Measurements from ENCODE around the gene PEX14. TPM values are rescaled to one million over a fixed set of nuclear protein-coding genes. Genes with fewer than 3 reads are reported as not detected.

PEX14 gene
- total and polyA plus RNA-seq, 2 donors (not counting 3 experiments of a cell fraction or from before 2014, with no cell fraction given), result 19.5 to 26.5 TPM

DNA sequence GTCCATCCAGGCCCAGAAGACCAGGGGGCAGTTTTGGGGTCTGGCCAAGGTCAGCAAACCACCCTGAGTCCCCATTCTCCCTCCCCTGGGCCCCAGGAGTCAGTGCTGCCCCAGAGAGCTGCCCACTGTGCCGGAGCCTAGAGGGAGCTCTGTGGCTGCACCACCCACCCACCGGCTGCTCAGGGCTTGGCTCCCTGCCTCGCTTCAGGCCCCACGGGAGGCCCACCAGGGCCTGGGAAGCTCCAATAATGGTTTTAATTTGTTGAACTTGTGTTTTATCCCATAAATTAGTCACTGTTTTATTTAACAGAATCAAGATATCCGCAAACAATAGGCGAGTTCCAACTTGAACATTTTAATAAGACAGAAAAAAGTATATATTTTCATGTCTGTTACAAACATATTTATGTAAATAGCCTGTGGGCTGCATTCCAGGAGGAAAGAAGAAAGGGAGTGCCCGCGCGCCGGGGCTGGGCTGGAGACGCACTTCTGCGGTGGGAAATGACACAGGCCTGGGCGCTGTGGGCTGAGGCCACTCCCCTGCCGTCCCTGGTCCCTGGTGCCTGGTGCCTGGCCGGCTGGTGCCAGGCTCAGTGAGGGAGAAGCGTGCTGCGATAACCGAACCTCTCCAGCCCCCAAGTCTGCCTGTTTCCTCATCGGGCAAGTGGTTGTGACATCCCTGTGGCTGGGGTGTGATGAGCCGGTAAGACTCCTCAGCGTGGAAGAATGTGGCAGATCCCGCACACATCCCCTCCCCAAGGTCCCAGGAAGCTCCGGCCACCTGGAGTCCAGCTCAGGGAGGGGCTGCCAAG is 160.5 kb downstream of the PEX14 start:
- no peak for TF ChIP-seq JUN (IDR thresholded peaks at IDR 0.05; ENCODE audit: borderline replicate concordance, insufficient read depth, insufficient read length, low read depth)
- no peak for TF ChIP-seq EZH2 (IDR thresholded peaks at IDR 0.05; ENCODE audit: borderline replicate concordance, low read depth, low read length, severe bottlenecking)
- TF ChIP-seq POLR2A (IDR thresholded peaks at IDR 0.05; ENCODE audit: low read depth, low read length), result no peak
- TF ChIP-seq FOS (IDR thresholded peaks at IDR 0.05; ENCODE audit: borderline replicate concordance, insufficient read depth, low read length), result no peak
- TF ChIP-seq GATA2 (IDR thresholded peaks at IDR 0.05; ENCODE audit: insufficient read depth, insufficient read length, low read depth, low read length), result no peak
- dilution Hi-C loops (cut with MboI; ENCODE audit: extremely low pct_ligation_motif_present, low sequenced_read_pairs), result no loop called here

DNA sequence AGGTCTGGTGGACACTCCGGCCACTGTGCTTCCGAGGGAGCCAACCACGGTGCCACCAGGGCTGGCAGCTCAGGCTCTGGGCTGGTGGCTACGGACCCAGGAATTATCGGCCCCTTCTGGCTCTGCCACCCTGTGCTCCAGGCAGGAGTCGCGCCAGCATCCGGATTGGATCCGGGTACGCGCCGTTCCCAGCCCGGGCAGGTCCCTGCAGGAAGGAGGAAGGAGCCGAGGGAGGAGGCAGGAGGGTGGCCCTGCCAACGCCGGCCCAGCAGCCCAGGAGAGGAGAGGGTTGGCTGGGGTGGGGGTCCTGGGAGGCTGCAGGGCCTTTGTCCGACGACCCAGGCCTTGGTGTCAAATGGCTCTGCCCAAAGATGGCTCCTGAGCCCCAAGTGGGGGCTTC is 161.2 kb downstream of the PEX14 start:
- FAIRE-seq, result no peak
- ChIA-PET CTCF (interaction anchor here (0.7 kb wide), 1 partner anchor 103 kb away, joined by 3 read pairs; no protein-coding TSS in a partner anchor), POLR2A (no interaction called here)
- H3K9ac ChIP-seq (replicated peaks; ENCODE audit: extremely low read depth, insufficient read depth, low read length), result no peak overlapping the region
- no peaks in the 10 kb centered on the region for H3K36me3 ChIP-seq (ENCODE audit: control insufficient read depth in 2 of 2, extremely low read depth in 1 of 2, insufficient read depth in 2 of 2, low read length in 2 of 2)
- no peaks in the 10 kb centered on the region for H3K9me3 ChIP-seq (replicated peaks; ENCODE audit: control insufficient read depth, insufficient read depth, low read length)
- no peak overlapping the region for H2AFZ ChIP-seq (ENCODE audit: low read depth, low read length)
- peaks cover 0 to 9% of the 10 kb centered on the region in 2 experiments for H3K27me3 ChIP-seq (ENCODE audit: control insufficient read depth in 2 of 2, insufficient read depth in 2 of 2, low read length in 2 of 2)
- H3K79me2 ChIP-seq (ENCODE audit: control insufficient read depth, insufficient read depth, low read length), result no peaks in the 10 kb centered on the region
- no peak for DNase-seq (ENCODE audit: low read depth, low spot score)
- H3K27ac ChIP-seq (ENCODE audit: insufficient read depth, low read depth, low read length), result no peak overlapping the region
- TF ChIP-seq MYC (IDR thresholded peaks at IDR 0.05; ENCODE audit: low read depth, low read length) (no peak), POLR2AphosphoS5 (IDR thresholded peaks at IDR 0.05; ENCODE audit: insufficient read depth, low read depth, low read length) (no peak), EZH2 (IDR thresholded peaks at IDR 0.05; ENCODE audit: borderline replicate concordance, low read depth, low read length, severe bottlenecking) (no peak), GATA2 (IDR thresholded peaks at IDR 0.05; ENCODE audit: insufficient read depth, insufficient read length, low read depth, low read length) (no peak), JUN (IDR thresholded peaks at IDR 0.05; ENCODE audit: borderline replicate concordance, insufficient read depth, insufficient read length, low read depth) (no peak), FOS (IDR thresholded peaks at IDR 0.05; ENCODE audit: borderline replicate concordance, insufficient read depth, low read length) (no peak), POLR2A (IDR thresholded peaks at IDR 0.05; ENCODE audit: low read depth, low read length) (no peak)
- TF ChIP-seq, protein P1, sequence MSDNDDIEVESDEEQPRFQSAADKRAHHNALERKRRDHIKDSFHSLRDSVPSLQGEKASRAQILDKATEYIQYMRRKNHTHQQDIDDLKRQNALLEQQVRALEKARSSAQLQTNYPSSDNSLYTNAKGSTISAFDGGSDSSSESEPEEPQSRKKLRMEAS (IDR thresholded peaks at IDR 0.05; ENCODE audit: insufficient read depth, insufficient read length), result no peak
- TF ChIP-seq, protein P2, sequence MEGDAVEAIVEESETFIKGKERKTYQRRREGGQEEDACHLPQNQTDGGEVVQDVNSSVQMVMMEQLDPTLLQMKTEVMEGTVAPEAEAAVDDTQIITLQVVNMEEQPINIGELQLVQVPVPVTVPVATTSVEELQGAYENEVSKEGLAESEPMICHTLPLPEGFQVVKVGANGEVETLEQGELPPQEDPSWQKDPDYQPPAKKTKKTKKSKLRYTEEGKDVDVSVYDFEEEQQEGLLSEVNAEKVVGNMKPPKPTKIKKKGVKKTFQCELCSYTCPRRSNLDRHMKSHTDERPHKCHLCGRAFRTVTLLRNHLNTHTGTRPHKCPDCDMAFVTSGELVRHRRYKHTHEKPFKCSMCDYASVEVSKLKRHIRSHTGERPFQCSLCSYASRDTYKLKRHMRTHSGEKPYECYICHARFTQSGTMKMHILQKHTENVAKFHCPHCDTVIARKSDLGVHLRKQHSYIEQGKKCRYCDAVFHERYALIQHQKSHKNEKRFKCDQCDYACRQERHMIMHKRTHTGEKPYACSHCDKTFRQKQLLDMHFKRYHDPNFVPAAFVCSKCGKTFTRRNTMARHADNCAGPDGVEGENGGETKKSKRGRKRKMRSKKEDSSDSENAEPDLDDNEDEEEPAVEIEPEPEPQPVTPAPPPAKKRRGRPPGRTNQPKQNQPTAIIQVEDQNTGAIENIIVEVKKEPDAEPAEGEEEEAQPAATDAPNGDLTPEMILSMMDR (IDR thresholded peaks at IDR 0.05; ENCODE audit: extremely low read depth in 1 of 2, insufficient read depth in 1 of 2, low read depth in 1 of 2, low read length in 2 of 2), result no peak
- no peaks in the 10 kb centered on the region for H4K20me1 ChIP-seq (replicated peaks; ENCODE audit: control insufficient read depth, extremely low read depth, insufficient read depth, low read length)
- no peak overlapping the region for H3K4me3 ChIP-seq (replicated peaks in 1 of 3; ENCODE audit: insufficient read depth in 1 of 3, low read depth in 1 of 3, low read length in 3 of 3)
- dilution Hi-C loops (cut with MboI; ENCODE audit: extremely low pct_ligation_motif_present, low sequenced_read_pairs) (no loop called here), intact Hi-C loops (cut with micrococcal nuclease) (loop anchor here (5.0 to 10.0 kb wide), 2 partner anchors 124 to 229 kb away; no protein-coding TSS in a partner anchor)
- no peak overlapping the region for H3K4me2 ChIP-seq (ENCODE audit: insufficient read depth, low read length)
- H3K4me1 ChIP-seq (ENCODE audit: control insufficient read depth, extremely low read depth, insufficient read depth, low read length), result peaks cover 7% of the 10 kb centered on the region
- BruUV-seq (replicated peaks), result no TSS peak
- no peaks in the 10 kb centered on the region for H3K9me1 ChIP-seq (replicated peaks; ENCODE audit: control insufficient read depth, extremely low read depth, insufficient read depth, low read length)

More for the DNA sequence above, 160.5 kb downstream of the PEX14 start:
- Histone ChIP-seq H3K27me3 (ENCODE audit: control insufficient read depth in 2 of 2, insufficient read depth in 2 of 2, low read length in 2 of 2) (peaks cover 0 to 9% of the 10 kb centered on the region in 2 experiments), H3K9me3 (replicated peaks; ENCODE audit: control insufficient read depth, insufficient read depth, low read length) (no peaks in the 10 kb centered on the region), H3K27ac (ENCODE audit: insufficient read depth, low read depth, low read length) (no peak overlapping the region), H3K79me2 (ENCODE audit: control insufficient read depth, insufficient read depth, low read length) (no peaks in the 10 kb centered on the region), H4K20me1 (replicated peaks; ENCODE audit: control insufficient read depth, extremely low read depth, insufficient read depth, low read length) (no peaks in the 10 kb centered on the region), H3K36me3 (ENCODE audit: control insufficient read depth in 2 of 2, extremely low read depth in 1 of 2, insufficient read depth in 2 of 2, low read length in 2 of 2) (no peaks in the 10 kb centered on the region), H3K4me1 (ENCODE audit: control insufficient read depth, extremely low read depth, insufficient read depth, low read length) (peaks cover 7% of the 10 kb centered on the region), H2AFZ (ENCODE audit: low read depth, low read length) (no peak overlapping the region), H3K4me3 (replicated peaks in 1 of 3; ENCODE audit: insufficient read depth in 1 of 3, low read depth in 1 of 3, low read length in 3 of 3) (no peak overlapping the region), H3K9me1 (replicated peaks; ENCODE audit: control insufficient read depth, extremely low read depth, insufficient read depth, low read length) (no peaks in the 10 kb centered on the region), H3K4me2 (ENCODE audit: insufficient read depth, low read length) (no peak overlapping the region), H3K9ac (replicated peaks; ENCODE audit: extremely low read depth, insufficient read depth, low read length) (no peak overlapping the region)
- FAIRE-seq (no peak), DNase-seq (ENCODE audit: low read depth, low spot score) (no peak)
- ChIA-PET POLR2A (no interaction called here), CTCF (interaction anchor here (1.0 kb wide), 1 partner anchor 128 kb away, joined by 3 read pairs; no protein-coding TSS in a partner anchor)
- BruUV-seq (replicated peaks), result no TSS peak
- intact Hi-C loops (cut with micrococcal nuclease), result loop anchor here (5.0 to 10.0 kb wide), 2 partner anchors 123 to 230 kb away; no protein-coding TSS in a partner anchor

All from endothelial cell of umbilical vein (primary cell).